HepG2 (cell line): Measurements from ENCODE around the gene RIPOR3. TPM values are rescaled to one million over a fixed set of nuclear protein-coding genes. Genes with fewer than 3 reads are reported as not detected.

Source experiments
- BRCA1 ChIP-seq: sonication (generic); formaldehyde crosslinking; IDR thresholded peaks from 2 replicates; pipeline ENCODE4 v1.4.0; 2020; ENCODE audit warnings: missing genetic modification reagents
- FOXC1 ChIP-seq: sonication (generic); formaldehyde crosslinking; IDR thresholded peaks from 2 replicates; pipeline ENCODE4 v1.8.0; 2022; ENCODE audit warnings: mild to moderate bottlenecking, missing genetic modification reagents, borderline replicate concordance
- HMG20B ChIP-seq: conservative IDR thresholded peaks from 2 replicates; pipeline ENCODE4 v1.6.1; 2016; ENCODE audit warnings: missing genetic modification reagents, missing compliant biosample characterization
- KLF11 ChIP-seq: IDR thresholded peaks from 2 replicates; pipeline ENCODE4 v1.6.1; 2016; ENCODE audit warnings: missing compliant biosample characterization
- KLF16 ChIP-seq, 2 experiments: sonication (generic) in 1 of 2; formaldehyde crosslinking in 1 of 2; IDR thresholded peaks; 2 replicates each; pipeline versions ENCODE4 v1.6.1 to v1.8.0; 2016 to 2023; ENCODE audit warnings: missing genetic modification reagents in 2 of 2, missing compliant biosample characterization in 1 of 2
- KMT2A ChIP-seq: sonication (generic); formaldehyde crosslinking; IDR thresholded peaks from 2 replicates; pipeline ENCODE4 v1.4.0; 2020; ENCODE audit warnings: missing genetic modification reagents
- MTERF4 ChIP-seq: sonication (generic); formaldehyde crosslinking; IDR thresholded peaks from 2 replicates; pipeline ENCODE4 v1.8.0; 2023; ENCODE audit warnings: mild to moderate bottlenecking, missing genetic modification reagents
- POLR2A ChIP-seq, 2 experiments: IDR thresholded peaks; 2 replicates each; pipeline ENCODE4 v1.6.1; 2011; ENCODE audit warnings: low read depth in 2 of 2, low read length in 2 of 2, mild to moderate bottlenecking in 1 of 2, moderate library complexity in 1 of 2; ENCODE audit not compliant: insufficient read depth in 1 of 2
- POLR2AphosphoS5 ChIP-seq: IDR thresholded peaks from 2 replicates; pipeline ENCODE4 v1.6.1; 2012; ENCODE audit warnings: low read depth, low read length
- RBFOX2 ChIP-seq: fragments of 200-400 bp; formaldehyde crosslinking; IDR thresholded peaks from 2 replicates; pipeline ENCODE4 v1.6.1; 2017; ENCODE audit warnings: low read depth, mild to moderate bottlenecking, low read length
- SIN3B ChIP-seq: fragments of 150-350 bp; IDR thresholded peaks from 2 replicates; pipeline ENCODE4 v1.6.1; 2014; ENCODE audit warnings: low read length
- SNAPC2 ChIP-seq: sonication (generic); formaldehyde crosslinking; IDR thresholded peaks from 2 replicates; pipeline ENCODE4 v1.8.1; 2022; ENCODE audit warnings: mild to moderate bottlenecking, missing genetic modification reagents
- SRF ChIP-seq: IDR thresholded peaks from 2 replicates; pipeline ENCODE4 v1.6.1; 2011; ENCODE audit warnings: mild to moderate bottlenecking, low read depth, low read length, moderate library complexity
- STAG1 ChIP-seq: sonication (generic); formaldehyde crosslinking; IDR thresholded peaks from 2 replicates; pipeline ENCODE4 v1.4.0; 2020; ENCODE audit warnings: missing genetic modification reagents
- TFE3 ChIP-seq: IDR thresholded peaks from 2 replicates; pipeline ENCODE4 v1.6.1; 2016
- TP53 ChIP-seq: sonication (generic); formaldehyde crosslinking; conservative IDR thresholded peaks from 2 replicates; pipeline ENCODE4 v1.4.0; 2020; ENCODE audit warnings: missing genetic modification reagents
- ZC3H13 ChIP-seq: sonication (generic); formaldehyde crosslinking; IDR thresholded peaks from 2 replicates; pipeline ENCODE4 v1.8.1; 2023; ENCODE audit warnings: mild to moderate bottlenecking, missing genetic modification reagents, moderate library complexity
- ZKSCAN1 ChIP-seq: fragments of 150-350 bp; IDR thresholded peaks from 2 replicates; pipeline ENCODE4 v1.6.1; 2014; ENCODE audit warnings: low read length
- ZMYM2 ChIP-seq: sonication (generic); formaldehyde crosslinking; IDR thresholded peaks from 2 replicates; pipeline ENCODE4 v1.8.0; 2022; ENCODE audit warnings: mild to moderate bottlenecking, missing genetic modification reagents
- ZNF160 ChIP-seq: sonication (generic); formaldehyde crosslinking; IDR thresholded peaks from 2 replicates; pipeline ENCODE4 v1.8.0; 2022; ENCODE audit warnings: mild to moderate bottlenecking, inconsistent platforms, missing genetic modification reagents
- ZNF296 ChIP-seq: sonication (generic); formaldehyde crosslinking; conservative IDR thresholded peaks from 2 replicates; pipeline ENCODE4 v1.5.0; 2020; ENCODE audit warnings: mild to moderate bottlenecking, missing genetic modification reagents
- ZNF547 ChIP-seq: sonication (generic); formaldehyde crosslinking; IDR thresholded peaks from 2 replicates; pipeline ENCODE4 v1.5.1; 2020; ENCODE audit warnings: mild to moderate bottlenecking, missing genetic modification reagents
- ZNF619 ChIP-seq: sonication (generic); formaldehyde crosslinking; IDR thresholded peaks from 2 replicates; pipeline ENCODE4 v1.4.0; 2020; ENCODE audit warnings: mild to moderate bottlenecking, missing genetic modification reagents
- ZNF660 ChIP-seq: sonication (generic); formaldehyde crosslinking; IDR thresholded peaks from 2 replicates; pipeline ENCODE4 v1.5.1; 2020; ENCODE audit warnings: mild to moderate bottlenecking, low read depth, missing genetic modification reagents, borderline replicate concordance
- ZNF782 ChIP-seq: sonication (generic); formaldehyde crosslinking; IDR thresholded peaks from 2 replicates; pipeline ENCODE4 v1.4.0; 2020; ENCODE audit warnings: missing genetic modification reagents, mild to moderate bottlenecking, borderline replicate concordance
- ZNF841 ChIP-seq: sonication (generic); formaldehyde crosslinking; IDR thresholded peaks from 2 replicates; pipeline ENCODE4 v1.8.1; 2023; ENCODE audit warnings: missing genetic modification reagents, borderline replicate concordance
- ZSCAN9 ChIP-seq: IDR thresholded peaks from 2 replicates; pipeline ENCODE4 v1.6.1; 2016; ENCODE audit warnings: borderline replicate concordance
- ZXDC ChIP-seq: sonication (generic); formaldehyde crosslinking; IDR thresholded peaks from 2 replicates; pipeline ENCODE4 v1.5.0; 2020; ENCODE audit warnings: mild to moderate bottlenecking, missing genetic modification reagents
- polyA plus RNA-seq, 8 experiments: library from polyadenylated mRNA; depleted of rRNA in 3 of 8; stranded (reverse) in 7 of 8; unstranded in 1 of 8; fragments of >200 nt; fragmentation: Illumina TruSeq in 4 of 8; extraction: Trizol in 4 of 8; gene quantifications; 2 replicates each; pipeline versions ENCODE4 v1.2.1 to v1.2.3, GENCODE V29; 2011 to 2016; ENCODE audit warnings: low read depth in 4 of 8, missing spikeins in 1 of 8, mixed read lengths in 1 of 8; ENCODE audit not compliant: insufficient read depth in 1 of 8
- total RNA-seq, 5 experiments: library from RNA; depleted of rRNA; stranded (reverse); fragments of >200 nt; fragmentation: Illumina TruSeq; extraction: Trizol; gene quantifications; 2 replicates each; pipeline ENCODE4 v1.2.3, GENCODE V29; 2016; ENCODE audit warnings: low read depth in 1 of 5

The RIPOR3 gene
- total and polyA plus RNA-seq, 2 of the 13 experiments (the other 11 are each of a cell fraction or from before 2014, with no cell fraction given) = 0.18 TPM; not detected in 1

DNA sequence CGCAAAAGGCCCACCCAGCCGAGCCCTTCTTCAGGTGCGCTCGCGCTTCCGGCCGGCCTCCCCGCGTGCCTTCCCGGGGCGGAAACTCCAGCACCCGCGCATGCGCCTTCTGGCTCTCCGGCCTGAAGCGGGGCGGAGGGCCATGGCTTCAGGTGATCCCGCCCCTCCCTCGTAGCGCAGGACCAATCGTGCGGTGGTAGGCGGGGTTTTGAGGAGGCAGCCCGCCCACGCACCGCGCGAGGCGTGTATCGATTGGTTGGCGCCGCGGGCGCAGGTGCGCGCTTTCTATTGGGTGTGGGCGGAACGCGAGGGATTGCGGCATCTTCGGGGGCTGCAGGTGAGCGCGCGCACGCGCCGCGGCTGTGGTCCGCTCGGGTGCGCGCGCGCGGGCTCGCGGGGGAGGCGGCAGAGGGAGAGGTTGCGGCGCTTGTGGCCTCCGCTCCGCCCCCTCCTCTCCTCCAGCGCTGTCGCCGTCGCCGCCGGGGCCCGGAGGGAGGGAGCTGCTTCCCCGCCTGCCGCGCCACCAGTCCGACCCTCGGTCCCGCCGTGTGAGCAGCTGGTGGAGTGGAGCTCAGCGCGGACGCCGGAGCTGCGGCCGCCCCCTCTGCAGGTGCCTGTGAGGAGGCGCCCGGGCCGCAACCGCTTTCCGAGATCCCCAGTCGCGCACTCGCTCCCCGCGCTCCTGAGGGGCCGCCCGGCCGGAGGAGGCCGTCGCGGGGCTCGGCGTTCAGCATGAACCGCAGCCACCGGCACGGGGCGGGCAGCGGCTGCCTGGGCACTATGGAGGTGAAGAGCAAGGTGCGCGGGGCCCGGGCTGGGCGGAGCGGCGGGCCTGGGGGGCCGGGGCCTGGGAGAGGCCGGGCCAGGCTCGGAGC, 40.0 kb upstream of the RIPOR3 start, which contains the start of gene PARD6B (continued):
- TF ChIP-seq ZNF619 (CRISPR knock-in tag) = peak; percentile 9; the same call in 1 of the 2 replicates
- TF ChIP-seq KMT2A (CRISPR knock-in tag) = peak; percentile 82; the same call in 1 of the 2 replicates
- no peak for TF ChIP-seq ZNF296
- no peak; the same call in 1 of the 2 replicates for TF ChIP-seq STAG1
- no peak for TF ChIP-seq ZMYM2
- no peak for TF ChIP-seq SNAPC2 (CRISPR knock-in tag)
- no peak; the same call in 1 of the 2 replicates for TF ChIP-seq KLF11 (CRISPR knock-in tag)
- TF ChIP-seq BRCA1 (CRISPR knock-in tag) = no peak
- TF ChIP-seq ZNF160 (CRISPR knock-in tag) = peak; percentile 87
- TF ChIP-seq RBFOX2 = peak; percentile 99
- peak; percentile 70 for TF ChIP-seq TFE3
- TF ChIP-seq TP53 (CRISPR knock-in tag) = peak; percentile 85; the same call in 1 of the 2 replicates
- peak; percentile 96 for TF ChIP-seq ZNF782 (CRISPR knock-in tag)
- TF ChIP-seq POLR2A (IDR thresholded peaks at IDR 0.05; ENCODE audit: insufficient read depth in 1 of 2, low read depth in 2 of 2, low read length in 2 of 2) = peak; percentile 93 to 97
- peak; percentile 24 for TF ChIP-seq SIN3B
- peak; percentile 91 for TF ChIP-seq ZC3H13 (CRISPR knock-in tag)
- TF ChIP-seq HMG20B (CRISPR knock-in tag) = peak; percentile 36; the same call in 1 of the 2 replicates
- TF ChIP-seq ZKSCAN1 = no peak; the same call in none of the 2 replicates
- TF ChIP-seq MTERF4 (CRISPR knock-in tag) = peak; percentile 99
- no peak for TF ChIP-seq ZNF841 (CRISPR knock-in tag)
- TF ChIP-seq KLF16 (CRISPR knock-in tag; IDR thresholded peaks at IDR 0.05) = peak in 1 of 2 experiments; percentile 67; a peak in 1 of 4 replicates
- no peak for TF ChIP-seq SRF
- peak; percentile 92 for TF ChIP-seq POLR2AphosphoS5
- TF ChIP-seq ZXDC (CRISPR knock-in tag) = no peak
- peak; percentile 40 for TF ChIP-seq ZSCAN9 (CRISPR knock-in tag)
- TF ChIP-seq FOXC1 (CRISPR knock-in tag) = peak; percentile 53
- TF ChIP-seq ZNF547 (CRISPR knock-in tag) = peak; percentile 99
- TF ChIP-seq ZNF660 (CRISPR knock-in tag) = no peak
